Keratinocyte (primary cell): ENCODE measurements around the gene PDS5B.

Source experiments
- EZH2 ChIP-seq: IDR thresholded peaks from one replicate; pipeline ENCODE4 v1.6.1; 2012; ENCODE audit warnings: inconsistent platforms, mild to moderate bottlenecking, low read length, moderate library complexity
- TF ChIP-seq, protein P1 (sequence below), 3 experiments: IDR thresholded peaks in 1 of 3; conservative IDR thresholded peaks in 1 of 3; optimal IDR thresholded peaks in 1 of 3; 2 replicates in 2 of 3; 3 replicates in 1 of 3; pipeline versions ENCODE3 to v1.5.1; 2011; ENCODE audit warnings: low read length in 3 of 3, mild to moderate bottlenecking in 3 of 3, moderate library complexity in 2 of 3, control low read depth in 1 of 3, inconsistent platforms in 1 of 3; ENCODE audit not compliant: insufficient read depth in 2 of 3; ENCODE audit errors: extremely low read depth in 1 of 3

DNA sequence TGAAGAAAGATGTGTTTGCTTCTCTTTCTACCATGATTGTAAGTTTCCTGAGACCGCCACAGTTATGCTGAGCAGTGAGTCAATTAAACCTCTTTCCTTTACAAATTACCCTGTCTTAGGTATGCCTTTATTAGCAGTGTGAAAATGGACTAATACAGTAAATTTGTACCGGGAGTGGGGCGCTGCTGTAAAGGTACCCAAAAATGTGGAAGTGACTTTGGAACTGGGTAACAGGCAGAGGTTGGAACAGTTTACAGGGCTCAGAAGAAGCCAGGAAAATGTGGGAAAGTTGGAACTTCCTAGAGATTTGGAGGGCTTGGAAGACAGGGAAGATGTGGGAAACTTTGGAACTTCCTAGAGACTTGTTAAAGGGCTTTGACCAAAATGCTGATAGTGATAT is 9.2 kb upstream of the PDS5B start:
- TF ChIP-seq, protein P1, sequence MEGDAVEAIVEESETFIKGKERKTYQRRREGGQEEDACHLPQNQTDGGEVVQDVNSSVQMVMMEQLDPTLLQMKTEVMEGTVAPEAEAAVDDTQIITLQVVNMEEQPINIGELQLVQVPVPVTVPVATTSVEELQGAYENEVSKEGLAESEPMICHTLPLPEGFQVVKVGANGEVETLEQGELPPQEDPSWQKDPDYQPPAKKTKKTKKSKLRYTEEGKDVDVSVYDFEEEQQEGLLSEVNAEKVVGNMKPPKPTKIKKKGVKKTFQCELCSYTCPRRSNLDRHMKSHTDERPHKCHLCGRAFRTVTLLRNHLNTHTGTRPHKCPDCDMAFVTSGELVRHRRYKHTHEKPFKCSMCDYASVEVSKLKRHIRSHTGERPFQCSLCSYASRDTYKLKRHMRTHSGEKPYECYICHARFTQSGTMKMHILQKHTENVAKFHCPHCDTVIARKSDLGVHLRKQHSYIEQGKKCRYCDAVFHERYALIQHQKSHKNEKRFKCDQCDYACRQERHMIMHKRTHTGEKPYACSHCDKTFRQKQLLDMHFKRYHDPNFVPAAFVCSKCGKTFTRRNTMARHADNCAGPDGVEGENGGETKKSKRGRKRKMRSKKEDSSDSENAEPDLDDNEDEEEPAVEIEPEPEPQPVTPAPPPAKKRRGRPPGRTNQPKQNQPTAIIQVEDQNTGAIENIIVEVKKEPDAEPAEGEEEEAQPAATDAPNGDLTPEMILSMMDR (optimal IDR thresholded peaks at IDR 0.05 in 1 of 3, IDR thresholded peaks at IDR 0.05 in 1 of 3, conservative IDR thresholded peaks at IDR 0.05 in 1 of 3; ENCODE audit: extremely low read depth in 1 of 3, insufficient read depth in 2 of 3, low read length in 3 of 3): no peak
- TF ChIP-seq EZH2: no peak
